Trophoblast cell (in vitro differentiated cells and primary cell): ENCODE results near the gene DLK2.
"Not testable (repeated sequence)": the region's sequence is repeated elsewhere in the genome, so short reads cannot be mapped to it uniquely, and the experiment has no call there.

Experiments
- DNase-seq, 2 donors: peaks; one replicate each; pipeline ENCODE4 v3.0.0-alpha.2; 2016
- H2AFZ ChIP-seq: 2 replicates; pipeline ENCODE4 v1.6.1; 2013; ENCODE audit warnings: low read length, moderate library complexity, mild to moderate bottlenecking; ENCODE audit not compliant: insufficient read depth, poor library complexity
- H2AK5ac ChIP-seq: 2 replicates; pipeline ENCODE4 v1.6.1; 2013; ENCODE audit warnings: mild to moderate bottlenecking, low read length
- H2BK120ac ChIP-seq: 2 replicates; pipeline ENCODE4 v1.6.1; 2013; ENCODE audit warnings: low read length, mild to moderate bottlenecking, moderate library complexity; ENCODE audit not compliant: insufficient read depth, poor library complexity
- H2BK12ac ChIP-seq: 2 replicates; pipeline ENCODE4 v1.6.1; 2013; ENCODE audit warnings: mild to moderate bottlenecking, low read length, moderate library complexity
- H2BK5ac ChIP-seq: 2 replicates; pipeline ENCODE4 v1.6.1; 2013; ENCODE audit warnings: low read length, low read depth, moderate library complexity, mild to moderate bottlenecking; ENCODE audit not compliant: poor library complexity
- H3K14ac ChIP-seq: 2 replicates; pipeline ENCODE4 v1.6.1; 2013; ENCODE audit warnings: mild to moderate bottlenecking, low read length
- H3K18ac ChIP-seq: 2 replicates; pipeline ENCODE4 v1.6.1; 2013; ENCODE audit warnings: mild to moderate bottlenecking, low read length
- H3K23ac ChIP-seq: 2 replicates; pipeline ENCODE4 v1.6.1; 2013; ENCODE audit warnings: low read length
- H3K27ac ChIP-seq: 2 replicates; pipeline ENCODE4 v1.5.1; 2013; ENCODE audit warnings: low read depth, mild to moderate bottlenecking, inconsistent platforms, low read length, moderate library complexity
- H3K27me3 ChIP-seq: 2 replicates; pipeline ENCODE4 v1.6.1; 2013; ENCODE audit warnings: inconsistent platforms, mild to moderate bottlenecking, low read length, moderate library complexity; ENCODE audit not compliant: insufficient read depth
- H3K36me3 ChIP-seq, 2 experiments: 1 replicate in 1 of 2; 2 replicates in 1 of 2; pipeline ENCODE4 v1.6.1; 2013; ENCODE audit warnings: low read length in 2 of 2, mild to moderate bottlenecking in 2 of 2, moderate library complexity in 1 of 2; ENCODE audit not compliant: insufficient read depth in 2 of 2, control insufficient read depth in 1 of 2
- H3K4ac ChIP-seq: 2 replicates; pipeline ENCODE4 v1.6.1; 2013; ENCODE audit warnings: low read depth, mild to moderate bottlenecking, low read length, moderate library complexity
- H3K4me1 ChIP-seq, 2 experiments: 1 replicate in 1 of 2; 2 replicates in 1 of 2; pipeline ENCODE4 v1.6.1; 2013; ENCODE audit warnings: low read length in 2 of 2, mild to moderate bottlenecking in 2 of 2, moderate library complexity in 1 of 2; ENCODE audit not compliant: insufficient read depth in 2 of 2, control insufficient read depth in 1 of 2
- H3K4me2 ChIP-seq: 2 replicates; pipeline ENCODE4 v1.6.1; 2013; ENCODE audit warnings: inconsistent platforms, mild to moderate bottlenecking, low read length, moderate library complexity
- H3K4me3 ChIP-seq: 2 replicates; pipeline ENCODE4 v1.5.1; 2013; ENCODE audit warnings: mild to moderate bottlenecking, low read depth, low read length, inconsistent platforms
- H3K79me1 ChIP-seq: one replicate; pipeline ENCODE4 v1.6.1; 2013; ENCODE audit warnings: low read length
- H3K79me2 ChIP-seq: 2 replicates; pipeline ENCODE4 v1.6.1; 2013; ENCODE audit warnings: low read length, mild to moderate bottlenecking; ENCODE audit not compliant: control insufficient read depth, insufficient read depth, poor library complexity
- H3K9ac ChIP-seq: 2 replicates; pipeline ENCODE4 v1.6.1; 2013; ENCODE audit warnings: mild to moderate bottlenecking, low read length
- H3K9me3 ChIP-seq: 2 replicates; pipeline ENCODE4 v1.6.1; 2013; ENCODE audit warnings: low read depth, mild to moderate bottlenecking, control low read depth, inconsistent platforms, low read length; ENCODE audit not compliant: insufficient read depth
- H4K12ac ChIP-seq: 2 replicates; pipeline ENCODE4 v1.6.1; 2013; ENCODE audit warnings: low read depth, mild to moderate bottlenecking, low read length, moderate library complexity
- H4K8ac ChIP-seq: 2 replicates; pipeline ENCODE4 v1.6.1; 2013; ENCODE audit warnings: low read depth, mild to moderate bottlenecking, low read length, moderate library complexity
- H4K91ac ChIP-seq: one replicate; pipeline ENCODE4 v1.6.1; 2013; ENCODE audit warnings: low read depth, mild to moderate bottlenecking, low read length, moderate library complexity
- WGBS: extraction: QIAGEN DNeasy Blood & Tissue Kit; methylation state at CpG from one replicate; pipeline ENCODE4 v1.1.7; 2013; ENCODE audit warnings: missing lambda C conversion rate; ENCODE audit not compliant: insufficient read length, insufficient coverage; ENCODE audit errors: extremely low coverage; 5-methylcytosine and 5-hydroxymethylcytosine counted together

DLK2 gene

GRCh38 chr6:43428112-43428570 is 27.2 kb downstream of the DLK2 start:
- no peak for DNase-seq
- H3K27ac ChIP-seq = peak overlapping the region; percentile 78
- WGBS = no CpG with 5 or more reads among the region's 12 CpGs
- H4K91ac ChIP-seq = peak overlapping the region; percentile 92
- no peaks in the 10 kb centered on the region for H3K9me3 ChIP-seq
- H3K27me3 ChIP-seq = no peaks in the 10 kb centered on the region
- peak overlapping the region; percentile 98 for H2AFZ ChIP-seq
- H3K23ac ChIP-seq = peak overlapping the region; percentile 23
- H3K4me1 ChIP-seq = peaks cover 3% of the 10 kb centered on the region in 2 experiments
- peak overlapping the region; percentile 83 for H3K18ac ChIP-seq
- peak overlapping the region; percentile 83 for H3K9ac ChIP-seq
- H2AK5ac ChIP-seq = peak overlapping the region; percentile 62
- peaks cover 7% of the 10 kb centered on the region for H3K79me1 ChIP-seq
- H3K79me2 ChIP-seq = peaks cover 4% of the 10 kb centered on the region
- no peak overlapping the region for H2BK12ac ChIP-seq
- peak overlapping the region; percentile 96 for H3K4me3 ChIP-seq
- H4K12ac ChIP-seq = peak overlapping the region; percentile 94
- peak overlapping the region; percentile 86 for H2BK5ac ChIP-seq
- peak overlapping the region; percentile 92 for H2BK120ac ChIP-seq
- H3K4me2 ChIP-seq = peak overlapping the region; percentile 94
- H4K8ac ChIP-seq = peak overlapping the region; percentile 97
- H3K36me3 ChIP-seq = peaks cover 13% of the 10 kb centered on the region in 2 experiments
- peak overlapping the region; percentile 94 for H3K4ac ChIP-seq
- peak overlapping the region; percentile 97 for H3K14ac ChIP-seq

GRCh38 chr6:43427406-43428111 is 27.8 kb downstream of the DLK2 start, which contains the start of gene ABCC10:
TSS of gene ABCC10 (plus strand) at chr6:43427541. CDS start at chr6:43427979, 438 bp downstream.
- H3K23ac ChIP-seq = peak within 1 kb of the TSS; percentile 23
- peak within 1 kb of the TSS; percentile 78 for H3K27ac ChIP-seq
- H3K18ac ChIP-seq = peak within 1 kb of the TSS; percentile 83
- peak within 1 kb of the TSS; percentile 92 for H2BK120ac ChIP-seq
- H3K4me3 ChIP-seq = peak within 1 kb of the TSS; percentile 96
- peak within 1 kb of the TSS; percentile 86 for H2BK5ac ChIP-seq
- WGBS = no CpG with 5 or more reads among the region's 49 CpGs
- peak within 1 kb of the TSS; percentile 62 for H2AK5ac ChIP-seq
- H3K4me2 ChIP-seq = peak within 1 kb of the TSS; percentile 94
- peak within 1 kb of the TSS; percentile 98 for H2AFZ ChIP-seq
- peaks cover 4% of the 10 kb centered on the region for H3K79me2 ChIP-seq
- peaks cover 3% of the 10 kb centered on the region in 2 experiments for H3K4me1 ChIP-seq
- H4K12ac ChIP-seq = peak within 1 kb of the TSS; percentile 94
- H2BK12ac ChIP-seq = no peak within 1 kb of the TSS
- no peaks in the 10 kb centered on the region for H3K27me3 ChIP-seq
- H4K8ac ChIP-seq = peak within 1 kb of the TSS; percentile 97
- peak within 1 kb of the TSS; percentile 92 for H4K91ac ChIP-seq
- peaks cover 7% of the 10 kb centered on the region in 2 experiments for H3K36me3 ChIP-seq
- no peaks in the 10 kb centered on the region for H3K9me3 ChIP-seq
- H3K79me1 ChIP-seq = peaks cover 7% of the 10 kb centered on the region
- H3K4ac ChIP-seq = peak within 1 kb of the TSS; percentile 94
- H3K9ac ChIP-seq = peak within 1 kb of the TSS; percentile 83
- peak; percentile 91 to 98 for DNase-seq
- peak within 1 kb of the TSS; percentile 97 for H3K14ac ChIP-seq

- Histone ChIP-seq H4K91ac (peak overlapping the region; percentile 44), H3K14ac (peak overlapping the region; percentile 5), H3K9me3 (no peaks in the 10 kb centered on the region), H3K27ac (no peak overlapping the region), H3K23ac (no peak overlapping the region), H2BK5ac (no peak overlapping the region), H2BK12ac (no peak overlapping the region), H3K18ac (peak overlapping the region; percentile 21), H2AFZ (peak overlapping the region; percentile 50), H3K36me3 (peaks cover under 1% of the 10 kb centered on the region in 2 experiments), H3K4me3 (peak overlapping the region; percentile 96), H3K4ac (no peak overlapping the region), H2AK5ac (no peak overlapping the region), H3K4me2 (peak overlapping the region; percentile 94), H3K9ac (peak overlapping the region; percentile 6), H4K12ac (peak overlapping the region; percentile 43), H2BK120ac (no peak overlapping the region), H3K27me3 (no peaks in the 10 kb centered on the region), H3K79me1 (peaks cover 7% of the 10 kb centered on the region), H3K4me1 (peaks cover 3% of the 10 kb centered on the region in 2 experiments), H4K8ac (peak overlapping the region; percentile 82), H3K79me2 (peaks cover 4% of the 10 kb centered on the region)
- WGBS = no CpG with 5 or more reads among the region's 23 CpGs
- DNase-seq = no peak
Measured at GRCh38 chr6:43426928-43427405, 28.4 kb downstream of the DLK2 start.

GRCh38 chr6:43425083-43425482 is 30.3 kb downstream of the DLK2 start:
- H3K9ac ChIP-seq, H3K4me3 ChIP-seq: not testable (repeated sequence)
- no CpG with 5 or more reads among the region's 33 CpGs for WGBS

More at GRCh38 chr6:43425083-43425482, 30.3 kb downstream of the DLK2 start:
- H3K27ac ChIP-seq, H3K79me1 ChIP-seq, DNase-seq, H3K23ac ChIP-seq, H3K36me3 ChIP-seq, H3K9me3 ChIP-seq, H3K14ac ChIP-seq, H4K12ac ChIP-seq, H3K4me1 ChIP-seq, H2AFZ ChIP-seq, H3K4ac ChIP-seq, H3K4me2 ChIP-seq, H4K91ac ChIP-seq, H2AK5ac ChIP-seq, H2BK5ac ChIP-seq, H3K27me3 ChIP-seq, H4K8ac ChIP-seq, H2BK12ac ChIP-seq, H3K18ac ChIP-seq, H2BK120ac ChIP-seq, H3K79me2 ChIP-seq: not testable (repeated sequence)
